GM13976 (cell line): ENCODE data around the gene ZNF425.
"Not testable (repeated sequence)": the region's sequence is repeated elsewhere in the genome, so short reads cannot be mapped to it uniquely, and the experiment has no call there.

Source experiments
- DNase-seq: peaks from one replicate; pipeline ENCODE4 v3.0.0; 2012; ENCODE audit warnings: low spot score
- in situ Hi-C: fragments of 300-500 bp; cut with MboI; formaldehyde crosslinking; loops from one replicate; pipeline ENCODE4 v1.12.0; 2022; ENCODE audit warnings: low sequenced_read_pairs, mixed read lengths, inconsistent platforms; ENCODE audit not compliant: unreplicated experiment
- TF ChIP-seq, protein P1 (sequence below): IDR thresholded peaks from 2 replicates; pipeline ENCODE4 v1.5.1; 2012; ENCODE audit warnings: borderline replicate concordance, mild to moderate bottlenecking; ENCODE audit not compliant: insufficient read depth; ENCODE audit errors: extremely low read depth, missing control alignments, control extremely low read depth

The ZNF425 gene

DNA sequence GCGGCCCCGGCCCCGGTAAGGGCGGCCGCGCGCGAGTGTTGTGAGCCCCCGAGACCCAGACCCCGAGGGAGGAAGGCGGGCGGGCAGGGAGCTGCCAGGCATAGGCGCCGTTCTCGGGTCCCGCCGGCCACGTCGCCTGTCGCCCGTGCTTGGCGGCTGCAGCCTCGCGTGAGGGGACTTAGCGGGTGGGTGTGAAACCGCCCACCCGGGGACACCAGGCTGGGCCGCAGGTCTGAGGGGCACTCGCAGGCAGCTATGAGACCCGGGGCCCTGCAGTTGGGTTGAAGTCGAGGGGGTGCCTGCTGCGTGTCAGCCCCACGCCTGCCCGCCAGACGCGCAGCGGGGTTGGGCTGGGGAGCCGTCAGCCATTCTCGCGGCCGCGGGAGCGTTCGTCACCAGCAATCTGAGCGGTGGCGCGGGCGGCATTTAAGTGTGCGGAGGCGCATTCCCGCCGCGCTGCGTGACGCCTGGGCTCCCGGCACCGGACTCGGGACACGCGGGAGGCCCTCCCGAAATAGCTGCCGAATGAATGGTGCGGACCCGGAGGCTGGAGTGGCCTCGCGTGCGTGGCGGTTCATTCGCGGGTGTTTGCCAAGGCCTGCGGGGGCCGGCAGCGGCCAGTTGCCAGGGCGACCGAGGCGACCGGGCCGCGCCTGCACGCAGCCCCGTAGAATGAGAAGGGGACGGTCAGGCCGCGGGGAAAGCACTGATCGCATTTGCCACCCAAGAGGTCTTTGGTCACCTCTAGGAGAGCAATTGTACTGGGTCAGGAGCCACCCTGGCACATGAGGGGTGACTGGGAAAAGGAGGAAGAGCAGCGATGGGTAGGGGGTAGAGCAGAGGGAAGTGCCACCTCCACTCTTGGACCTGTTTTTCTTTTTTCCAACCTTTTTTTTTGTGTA, 21.9 kb upstream of the ZNF425 start:
- in situ Hi-C loops = no loop called here
- peak; percentile 73 for DNase-seq
- TF ChIP-seq, protein P1, sequence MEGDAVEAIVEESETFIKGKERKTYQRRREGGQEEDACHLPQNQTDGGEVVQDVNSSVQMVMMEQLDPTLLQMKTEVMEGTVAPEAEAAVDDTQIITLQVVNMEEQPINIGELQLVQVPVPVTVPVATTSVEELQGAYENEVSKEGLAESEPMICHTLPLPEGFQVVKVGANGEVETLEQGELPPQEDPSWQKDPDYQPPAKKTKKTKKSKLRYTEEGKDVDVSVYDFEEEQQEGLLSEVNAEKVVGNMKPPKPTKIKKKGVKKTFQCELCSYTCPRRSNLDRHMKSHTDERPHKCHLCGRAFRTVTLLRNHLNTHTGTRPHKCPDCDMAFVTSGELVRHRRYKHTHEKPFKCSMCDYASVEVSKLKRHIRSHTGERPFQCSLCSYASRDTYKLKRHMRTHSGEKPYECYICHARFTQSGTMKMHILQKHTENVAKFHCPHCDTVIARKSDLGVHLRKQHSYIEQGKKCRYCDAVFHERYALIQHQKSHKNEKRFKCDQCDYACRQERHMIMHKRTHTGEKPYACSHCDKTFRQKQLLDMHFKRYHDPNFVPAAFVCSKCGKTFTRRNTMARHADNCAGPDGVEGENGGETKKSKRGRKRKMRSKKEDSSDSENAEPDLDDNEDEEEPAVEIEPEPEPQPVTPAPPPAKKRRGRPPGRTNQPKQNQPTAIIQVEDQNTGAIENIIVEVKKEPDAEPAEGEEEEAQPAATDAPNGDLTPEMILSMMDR = no peak

DNA sequence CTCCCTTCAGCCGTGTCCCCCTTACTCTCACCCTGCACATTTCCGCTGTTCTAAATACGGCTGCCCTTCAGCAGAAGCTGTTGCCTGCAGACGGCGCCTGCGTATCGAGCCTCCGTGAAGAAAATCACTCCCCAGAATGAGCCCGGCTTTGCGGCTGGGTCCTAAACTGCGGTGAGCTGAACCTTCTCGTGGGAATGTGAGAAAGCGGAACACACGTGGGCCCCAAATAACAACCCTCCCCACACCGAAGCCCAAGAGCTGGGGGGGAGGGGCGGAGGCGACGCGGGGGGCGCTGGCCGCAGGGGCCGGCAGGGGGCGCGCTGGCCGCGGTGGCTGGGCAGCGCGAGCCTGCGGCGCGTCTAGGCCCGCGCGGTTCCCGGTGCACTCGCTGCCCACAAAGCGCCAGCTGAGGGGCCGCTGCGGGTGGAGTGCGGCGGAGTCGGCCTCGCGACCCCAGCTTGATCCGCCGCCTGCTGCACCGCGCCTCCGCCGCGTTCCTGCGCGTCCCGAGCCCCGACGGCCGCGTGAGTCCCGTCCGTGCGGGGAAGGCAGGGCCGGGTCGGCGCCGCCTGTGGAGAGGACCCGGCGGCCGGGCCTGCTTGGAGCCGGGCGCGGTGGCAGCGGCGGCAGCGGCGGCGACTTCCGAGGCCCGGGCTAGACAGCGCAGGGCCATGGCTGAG, 21.1 kb upstream of the ZNF425 start, which contains the start of gene ZNF398:
TSS of gene ZNF398 (plus strand) at position 382 of the 680 bp plus-strand sequence. CDS start at position 672, 290 bp downstream.
- in situ Hi-C loops = no loop called here
- DNase-seq = peak; percentile 93
- TF ChIP-seq, protein P1 = peak; percentile 69

DNA sequence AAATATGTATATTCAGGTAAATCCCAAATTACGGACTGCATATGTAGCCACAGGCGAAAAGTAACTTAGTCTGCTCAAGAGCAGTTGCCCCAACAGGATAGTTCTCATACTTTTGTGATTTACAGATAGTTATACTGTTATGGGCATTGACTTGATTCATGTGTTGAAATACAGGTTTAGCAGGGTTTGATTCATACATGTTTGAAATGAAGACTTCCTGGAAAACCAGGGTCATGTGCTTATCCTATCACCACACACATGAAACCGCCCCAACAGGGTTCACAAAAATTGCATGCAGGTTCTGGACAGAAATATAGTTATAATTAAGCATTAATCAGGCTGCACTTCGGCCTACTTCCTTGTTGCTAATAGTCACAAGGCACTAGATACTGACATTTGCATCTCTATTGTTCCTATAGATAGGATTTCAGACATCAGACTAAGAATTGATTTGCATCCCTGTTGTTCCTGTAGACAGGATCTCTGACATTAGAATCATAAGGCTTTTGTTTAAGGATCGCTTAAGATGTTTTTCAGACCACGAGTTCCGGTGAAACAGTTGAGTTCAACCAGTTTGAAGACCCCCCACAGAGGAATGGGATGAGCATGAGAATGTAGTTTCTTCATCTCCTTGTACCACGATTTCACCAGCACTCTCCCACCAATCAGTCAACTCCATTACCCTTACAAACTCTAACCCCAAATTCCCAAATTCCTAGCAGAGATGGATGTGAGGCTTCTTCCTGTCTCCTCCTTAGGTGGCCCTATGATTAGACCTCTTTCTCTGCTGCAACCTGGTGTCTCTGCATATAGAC, 19.1 kb upstream of the ZNF425 start:
- DNase-seq = no peak
- TF ChIP-seq, protein P1 = no peak
- in situ Hi-C loops = no loop called here

DNA sequence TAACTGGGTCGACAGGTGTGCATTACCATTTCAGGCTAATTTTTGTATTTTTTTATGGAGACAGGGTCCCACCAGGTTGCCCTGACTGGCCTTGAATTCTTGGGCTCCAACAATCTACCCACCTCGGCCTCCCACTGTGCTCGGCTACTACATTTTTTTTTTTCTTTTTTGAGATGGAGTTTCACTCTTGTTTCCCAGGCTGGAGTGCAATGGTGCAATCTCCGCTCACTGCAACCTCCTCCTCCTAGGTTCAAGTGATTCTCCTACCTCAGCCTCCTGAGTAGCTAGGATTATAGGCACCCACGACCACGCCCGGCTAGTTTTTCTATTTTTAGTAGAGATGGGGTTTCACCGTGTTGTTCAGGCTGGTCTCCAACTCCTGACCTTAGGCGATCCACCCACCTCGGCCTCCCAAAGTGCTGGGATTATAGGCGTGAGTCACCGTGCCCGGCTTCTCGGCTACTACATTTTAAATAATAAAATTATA, 18.4 kb upstream of the ZNF425 start:
- DNase-seq, in situ Hi-C loops: not testable (repeated sequence)

DNA sequence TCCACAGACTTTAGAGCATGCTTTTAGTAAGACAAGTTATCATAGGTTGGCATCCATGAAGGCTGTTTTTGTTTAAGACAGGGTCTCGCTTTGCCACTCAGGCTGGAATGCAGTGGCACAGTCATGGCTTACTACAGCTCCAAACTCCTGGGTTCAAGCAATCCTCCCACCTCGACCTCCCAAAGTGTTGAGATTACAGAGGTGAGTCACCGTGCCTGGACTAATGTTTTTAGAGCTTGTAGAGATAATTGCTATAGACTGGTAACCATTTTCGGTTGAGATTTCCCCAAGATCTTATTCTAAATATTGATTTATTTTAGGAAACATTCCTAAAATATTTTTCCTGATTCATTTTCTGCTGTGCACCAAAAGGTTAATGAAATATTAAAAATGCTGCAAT, 15.8 kb upstream of the ZNF425 start:
- in situ Hi-C loops = no loop called here
- DNase-seq = no peak
- TF ChIP-seq, protein P1 = no peak

DNA sequence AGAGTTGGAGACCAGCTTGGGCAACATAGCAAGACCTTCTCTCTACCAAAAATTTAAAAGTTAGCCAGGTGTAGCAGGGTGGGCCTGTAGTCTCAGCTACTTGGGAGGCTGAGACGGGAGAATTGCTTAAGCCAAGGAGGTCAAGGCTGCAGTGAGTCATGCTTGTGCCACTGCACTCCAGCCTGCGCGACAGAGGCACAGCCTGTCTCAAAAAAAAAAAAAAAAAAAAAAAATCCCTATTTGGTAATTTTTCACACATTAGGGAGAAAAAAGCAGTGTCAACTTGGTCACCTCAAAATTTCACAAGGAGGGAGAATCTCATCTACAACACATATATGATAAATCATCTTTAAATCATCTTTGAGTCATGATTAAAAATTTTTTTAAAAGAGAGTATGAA, 14.7 kb upstream of the ZNF425 start:
- TF ChIP-seq, protein P1 = no peak
- in situ Hi-C loops = no loop called here
- DNase-seq = no peak
